Heart left ventricle (tissue), 13 donors: ENCODE results near the gene GPC3.

ENCODE experiments used
- CTCF ChIP-seq, 12 donors: fragments of 200-600 bp; sonication (generic) in 4 of 12; IDR thresholded peaks; one replicate each; pipeline versions ENCODE4 v1.5.0 to v1.8.0; 2018 to 2022; ENCODE audit warnings: antibody characterized with exemption in 12 of 12, mild to moderate bottlenecking in 5 of 12
- POLR2A ChIP-seq, 2 donors: fragments of 450-650 bp; IDR thresholded peaks; one replicate each; pipeline ENCODE4 v1.6.1; 2017; ENCODE audit warnings: antibody characterized with exemption in 2 of 2, mild to moderate bottlenecking in 2 of 2, moderate library complexity in 2 of 2
- donor health status: ischemic (EF 13 %, LVEDD 7.1; RV severe dilation, severe dysfunction).
- donor health status: DM: no; HTN: yes; CAD: no.
- donor health status: DM: no; HTN: no; CAD: no.
- donor health status: ischemic (EF 25% LVEDD 6.9; RV normal size, moderate dysfunction).
- donor health status: ischemic (EF 25% LVEDD 5.7; RV mildly dilated, moderate dysfunction).
- donor health status: ischemic (EF 35%, LVEDD 5.7; RV mildly dilated, moderate dysfunction).
- donor health status: nonischemic (EF 11% LVEDD 7.7; RV severe dilation, severe dysfunction).
- donor health status: DM: yes; HTN: yes; CAD: no.
- donor health status: PGD.
- donor health status: ischemic (EF 29% LVEDD 5.4; RV normal size, mild dysfunction).
- donor health status: nonischemic (EF 23%, LVEDD 6.1; RV moderate dilation, normal function).

GRCh38 chrX:133913658-133914388 is 71.6 kb downstream of the GPC3 start:
- TF ChIP-seq POLR2A (IDR thresholded peaks at IDR 0.05), result no peak
- TF ChIP-seq CTCF (IDR thresholded peaks at IDR 0.05), result no peak
